Activated CD4-positive, alpha-beta T cell treated with anti-CD3 and anti-CD28 coated beads, Interleukin-2, amount 50 U/mL, for 16 hours (primary cell): ENCODE results near the gene ALDH1B1.

Source experiments
- DNase-seq: peaks from one replicate; pipeline ENCODE4 v3.0.0-alpha.2; 2020

ALDH1B1 gene

GRCh38 chr9:38443181-38443580 lies 50.7 kb downstream of the ALDH1B1 start:
- no peak for DNase-seq

GRCh38 chr9:38443597-38443996 lies 51.1 kb downstream of the ALDH1B1 start:
- DNase-seq, result no peak

- no peak for DNase-seq
These were observed 52.9 kb downstream of the ALDH1B1 start for GRCh38 chr9:38445154-38446043.

GRCh38 chr9:38447703-38448102 lies 55.2 kb downstream of the ALDH1B1 start:
- no peak for DNase-seq
